Mesodermal cell (in vitro differentiated cells): ENCODE results near the gene FHOD3.
"Not testable (repeated sequence)": the region's sequence is repeated elsewhere in the genome, so short reads cannot be mapped to it uniquely, and the experiment has no call there.

Experiments used
- H3K27ac ChIP-seq: 2 replicates; pipeline ENCODE4 v1.7.0; 2013; ENCODE audit warnings: mild to moderate bottlenecking, low read depth, low read length, moderate library complexity; ENCODE audit not compliant: severe bottlenecking
- H3K36me3 ChIP-seq: 2 replicates; pipeline ENCODE4 v1.7.1; 2013; ENCODE audit warnings: mild to moderate bottlenecking, low read length, moderate library complexity; ENCODE audit not compliant: control insufficient read depth, insufficient read depth
- H3K4me1 ChIP-seq: one replicate; pipeline ENCODE4 v1.7.1; 2013; ENCODE audit warnings: mild to moderate bottlenecking, low read length; ENCODE audit not compliant: insufficient read depth, control insufficient read depth, poor library complexity, severe bottlenecking
- H3K4me3 ChIP-seq: 2 replicates; pipeline ENCODE4 v1.7.0; 2013; ENCODE audit warnings: low read length, control low read depth, mild to moderate bottlenecking; ENCODE audit not compliant: insufficient read depth, poor library complexity, severe bottlenecking; ENCODE audit errors: extremely low read depth
- H3K9me3 ChIP-seq: 2 replicates; pipeline ENCODE4 v1.7.1; 2013; ENCODE audit warnings: mild to moderate bottlenecking, low read length, moderate library complexity; ENCODE audit not compliant: control insufficient read depth
- WGBS, 2 experiments: methylation state at CpG; one replicate each; pipeline ENCODE4 v1.1.5; 2013; ENCODE audit warnings: missing lambda C conversion rate in 2 of 2; ENCODE audit not compliant: insufficient coverage in 2 of 2; 5-methylcytosine and 5-hydroxymethylcytosine counted together

The FHOD3 gene

DNA sequence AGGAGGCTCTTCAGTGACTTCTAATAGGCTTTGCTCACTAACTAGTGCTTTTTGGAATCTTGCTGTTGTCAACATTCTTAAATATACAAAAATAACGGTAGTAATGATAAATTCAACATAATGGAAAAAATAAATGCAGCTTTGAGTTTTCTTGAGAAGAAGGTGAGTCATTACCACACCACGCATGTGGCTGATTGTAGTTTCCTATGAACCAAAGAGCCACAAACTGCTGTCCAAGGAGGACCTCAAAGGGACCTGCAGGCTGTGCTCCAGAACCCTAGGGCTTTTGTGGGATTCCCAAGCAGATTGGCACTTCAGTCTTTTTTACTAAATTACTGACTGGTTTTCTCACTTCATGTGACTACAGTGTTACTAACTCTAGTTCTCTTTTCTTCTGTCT is 464.6 kb downstream of the FHOD3 start:
- no peak overlapping the region for H3K4me3 ChIP-seq
- 100% methylated on average over 1 of the region's 2 CpGs for WGBS, 2 experiments
- no peak overlapping the region for H3K27ac ChIP-seq
- H3K36me3 ChIP-seq = no peaks in the 10 kb centered on the region
- no peaks in the 10 kb centered on the region for H3K9me3 ChIP-seq
- H3K4me1 ChIP-seq = no peaks in the 10 kb centered on the region

DNA sequence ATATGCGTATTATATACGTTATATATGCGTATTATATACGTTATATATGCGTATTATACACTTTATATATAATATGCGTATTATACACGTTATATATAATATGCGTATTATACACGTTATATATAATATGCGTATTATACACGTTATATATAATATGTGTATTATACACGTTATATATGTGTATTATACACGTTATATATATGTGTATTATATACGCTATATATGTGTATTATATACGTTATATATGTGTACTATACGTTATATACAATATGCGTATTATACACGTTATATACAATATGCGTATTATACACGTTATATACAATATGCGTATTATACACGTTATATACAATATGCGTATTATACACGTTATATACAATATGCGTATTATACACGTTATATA is 465.5 kb downstream of the FHOD3 start:
- not testable (repeated sequence) for H3K9me3 ChIP-seq, H3K36me3 ChIP-seq, H3K4me3 ChIP-seq, H3K27ac ChIP-seq, H3K4me1 ChIP-seq
- no CpG with 5 or more reads among the region's 26 CpGs for WGBS, 2 experiments

DNA sequence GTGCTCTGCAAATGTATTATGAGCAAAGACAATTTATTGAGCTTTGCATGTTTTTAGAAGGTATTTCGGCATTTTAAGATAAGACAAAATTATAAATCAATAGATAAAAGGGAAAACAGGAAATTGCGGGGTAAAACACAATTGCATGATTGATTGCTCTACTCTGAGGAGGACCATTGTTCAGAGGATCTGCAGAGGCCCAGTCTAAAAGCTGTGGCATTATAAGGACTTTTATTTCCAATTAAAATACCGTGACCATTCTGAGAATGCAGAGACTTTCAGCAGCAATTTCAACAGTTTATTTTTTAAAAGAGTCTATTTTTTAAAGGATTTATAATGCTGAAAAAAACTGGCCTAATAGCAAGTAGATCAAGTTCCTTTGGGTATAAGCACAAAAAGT is 469.3 kb downstream of the FHOD3 start:
- Histone ChIP-seq H3K4me1 (no peaks in the 10 kb centered on the region), H3K36me3 (no peaks in the 10 kb centered on the region), H3K4me3 (no peak overlapping the region), H3K27ac (no peak overlapping the region), H3K9me3 (no peaks in the 10 kb centered on the region)
- 100% methylated on average over 1 of the region's 3 CpGs; no CpG with 5 or more reads in 1 of the 2 experiments for WGBS, 2 experiments

DNA sequence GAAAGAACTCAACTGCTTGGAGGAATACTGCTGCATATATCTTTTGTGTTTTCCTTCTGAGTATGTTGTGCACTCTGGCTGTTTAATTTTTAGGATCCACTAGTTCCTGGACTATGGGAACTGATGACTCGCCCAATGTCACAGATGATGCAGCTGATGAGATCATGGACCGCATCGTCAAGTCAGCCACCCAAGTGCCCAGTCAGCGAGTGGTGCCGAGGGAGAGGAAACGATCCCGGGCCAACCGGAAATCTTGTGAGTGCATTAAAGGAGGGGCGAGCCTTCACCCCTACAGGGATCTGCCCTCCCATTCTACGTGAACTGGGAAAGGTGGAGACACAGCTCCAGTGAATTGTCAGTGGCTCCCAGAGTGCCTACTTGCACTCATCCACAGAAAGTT is 471.7 kb downstream of the FHOD3 start:
- H3K36me3 ChIP-seq = no peaks in the 10 kb centered on the region
- 93 to 96% methylated on average over 5 to 10 of the region's 10 CpGs for WGBS, 2 experiments
- peaks cover under 1% of the 10 kb centered on the region for H3K4me1 ChIP-seq
- H3K4me3 ChIP-seq = no peak overlapping the region
- H3K9me3 ChIP-seq = no peaks in the 10 kb centered on the region
- no peak overlapping the region for H3K27ac ChIP-seq

DNA sequence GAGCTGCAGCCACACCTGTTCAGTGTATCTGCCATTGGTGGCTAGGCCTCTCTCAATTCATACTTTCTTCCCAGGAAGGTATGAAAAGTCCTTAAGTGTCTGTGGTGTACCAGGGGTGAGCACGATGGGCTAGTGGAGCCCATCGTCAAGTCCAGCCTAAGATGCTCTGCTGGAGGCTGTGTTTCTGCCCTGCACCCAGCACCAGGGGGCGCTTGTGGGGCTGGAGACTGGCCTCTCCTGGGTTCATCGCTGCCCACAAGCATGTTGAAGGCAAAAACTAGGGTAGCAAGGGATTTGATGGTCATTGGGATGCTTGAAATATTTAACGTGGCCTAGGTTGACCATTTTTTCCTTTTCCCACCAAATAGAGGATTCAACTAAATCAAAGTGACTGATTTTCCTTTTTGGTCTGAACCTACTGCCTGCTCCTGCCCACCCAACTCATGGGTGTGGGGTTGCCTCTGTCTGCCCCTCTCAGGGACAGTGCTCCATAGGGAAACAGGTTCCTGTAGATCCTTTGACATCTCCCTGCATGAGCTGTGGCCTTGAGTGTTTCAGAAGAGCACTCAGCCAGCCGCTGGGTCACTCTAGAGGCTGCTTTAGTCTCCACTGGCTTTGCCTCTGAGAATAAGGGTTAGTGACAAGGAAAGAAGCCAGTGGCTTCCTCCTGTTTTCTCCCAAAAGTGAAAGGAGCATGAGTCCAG is 472.2 kb downstream of the FHOD3 start:
- WGBS, 2 experiments = 75 to 85% methylated on average over 4 of the region's 6 CpGs
- Histone ChIP-seq H3K27ac (no peak overlapping the region), H3K9me3 (no peaks in the 10 kb centered on the region), H3K36me3 (no peaks in the 10 kb centered on the region), H3K4me3 (no peak overlapping the region), H3K4me1 (peaks cover 2% of the 10 kb centered on the region)

DNA sequence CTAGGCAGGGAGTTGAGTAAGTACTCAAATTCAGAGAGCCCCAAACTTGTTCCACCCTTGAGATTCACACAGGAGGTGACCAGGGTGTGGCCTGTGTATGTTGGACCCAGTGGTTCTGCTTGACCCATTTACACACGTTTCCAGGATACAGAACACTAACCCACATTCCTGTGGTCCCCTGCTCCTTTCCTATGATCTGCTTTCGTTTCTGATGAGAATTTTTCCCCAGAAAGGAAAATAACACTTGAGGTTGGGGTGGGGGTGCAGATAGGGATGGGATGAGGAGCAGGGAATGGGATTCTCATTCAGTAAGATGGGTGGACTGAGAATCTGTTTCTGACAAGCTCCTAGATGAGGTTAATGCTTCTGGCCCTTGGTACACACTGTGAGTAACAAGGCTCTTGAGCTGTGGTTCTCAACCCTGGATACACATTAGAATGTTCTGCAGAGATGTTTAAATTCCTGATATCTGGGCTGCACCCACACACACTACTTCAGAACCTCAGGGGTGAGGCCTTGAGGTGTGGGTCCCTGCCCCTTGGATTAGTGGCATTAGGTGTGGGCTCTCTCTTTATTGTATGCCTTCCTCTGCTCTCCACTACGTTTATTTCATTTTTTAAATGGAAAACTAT is 472.9 kb downstream of the FHOD3 start:
- Histone ChIP-seq H3K9me3 (no peaks in the 10 kb centered on the region), H3K4me1 (peaks cover 2% of the 10 kb centered on the region), H3K27ac (no peak overlapping the region), H3K36me3 (no peaks in the 10 kb centered on the region), H3K4me3 (no peak overlapping the region)
- WGBS, 2 experiments = 80% methylated on average over 1 of the region's 3 CpGs; no CpG with 5 or more reads in 1 of the 2 experiments

DNA sequence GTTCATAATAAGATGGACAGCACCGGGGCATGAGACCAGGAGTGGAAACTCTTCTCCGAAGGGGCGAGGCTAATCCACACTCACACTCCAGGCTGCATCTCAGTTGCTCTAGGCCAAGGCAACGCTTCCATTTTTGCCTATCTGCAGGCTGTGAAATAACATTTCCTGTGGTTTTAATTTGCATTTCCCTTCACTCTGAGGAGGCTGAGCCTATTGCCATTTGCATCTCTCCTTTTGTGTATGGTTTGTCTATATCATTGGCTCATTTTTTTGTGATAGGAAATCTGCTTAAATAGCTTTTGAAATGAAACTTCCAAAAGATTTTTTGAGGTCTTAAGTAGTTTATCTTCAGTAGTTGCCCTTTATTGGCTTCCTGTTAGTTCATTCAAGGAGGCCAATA is 473.7 kb downstream of the FHOD3 start:
- Histone ChIP-seq H3K9me3 (no peaks in the 10 kb centered on the region), H3K4me1 (peaks cover 2% of the 10 kb centered on the region), H3K27ac (no peak overlapping the region), H3K36me3 (no peaks in the 10 kb centered on the region), H3K4me3 (no peak overlapping the region)
- WGBS, 2 experiments = 85 to 92% methylated on average over 4 of the region's 4 CpGs

DNA sequence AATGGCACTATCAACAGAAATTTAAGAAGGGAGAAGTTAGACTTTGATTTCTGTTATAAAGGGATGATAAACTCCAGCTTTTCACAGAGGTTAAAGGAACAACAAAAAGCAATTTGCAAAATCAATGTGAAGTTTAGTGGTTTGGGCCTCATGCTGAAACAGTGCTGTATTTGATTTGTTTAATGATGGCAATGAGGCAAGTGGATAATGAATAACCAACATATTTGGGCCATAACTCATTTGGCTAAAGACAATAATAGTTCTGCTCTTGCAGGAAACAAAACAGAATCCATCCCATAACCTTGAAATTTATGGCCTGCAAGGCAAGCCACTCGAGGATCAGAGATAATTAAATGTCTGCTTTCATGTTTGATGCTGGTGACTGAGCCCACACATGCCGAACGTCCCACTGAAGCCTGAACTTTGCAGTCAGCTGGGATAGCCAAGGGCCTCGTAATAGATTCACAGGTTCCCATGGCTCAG is 474.8 kb downstream of the FHOD3 start:
- Histone ChIP-seq H3K4me3 (no peak overlapping the region), H3K27ac (no peak overlapping the region), H3K4me1 (peaks cover 2% of the 10 kb centered on the region), H3K9me3 (no peaks in the 10 kb centered on the region), H3K36me3 (no peaks in the 10 kb centered on the region)
- WGBS, 2 experiments = 92 to 100% methylated on average over 1 to 3 of the region's 4 CpGs

DNA sequence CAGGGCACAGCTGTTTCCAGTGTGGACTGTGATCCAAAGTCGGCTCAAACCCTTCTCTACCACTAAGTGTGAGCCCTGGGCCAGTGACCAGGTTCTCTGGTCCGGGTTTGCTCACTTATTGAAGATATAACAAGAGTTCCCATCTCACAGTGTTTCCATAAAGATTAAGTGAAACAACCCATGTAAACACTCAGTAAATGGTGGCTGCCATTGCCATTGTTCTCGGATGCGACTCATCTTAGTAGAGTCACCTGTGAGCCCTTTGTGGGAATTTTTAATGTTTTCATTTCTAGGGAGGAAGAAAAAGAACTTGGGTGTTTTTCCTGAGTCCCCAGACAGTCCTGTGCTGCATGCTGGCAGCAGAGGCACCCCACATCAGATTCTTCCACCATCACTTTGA is 477.9 kb downstream of the FHOD3 start:
- H3K4me3 ChIP-seq = no peak overlapping the region
- peaks cover 2% of the 10 kb centered on the region for H3K4me1 ChIP-seq
- no peaks in the 10 kb centered on the region for H3K9me3 ChIP-seq
- no peak overlapping the region for H3K27ac ChIP-seq
- WGBS, 2 experiments = 100% methylated on average over 2 to 4 of the region's 4 CpGs
- no peaks in the 10 kb centered on the region for H3K36me3 ChIP-seq

DNA sequence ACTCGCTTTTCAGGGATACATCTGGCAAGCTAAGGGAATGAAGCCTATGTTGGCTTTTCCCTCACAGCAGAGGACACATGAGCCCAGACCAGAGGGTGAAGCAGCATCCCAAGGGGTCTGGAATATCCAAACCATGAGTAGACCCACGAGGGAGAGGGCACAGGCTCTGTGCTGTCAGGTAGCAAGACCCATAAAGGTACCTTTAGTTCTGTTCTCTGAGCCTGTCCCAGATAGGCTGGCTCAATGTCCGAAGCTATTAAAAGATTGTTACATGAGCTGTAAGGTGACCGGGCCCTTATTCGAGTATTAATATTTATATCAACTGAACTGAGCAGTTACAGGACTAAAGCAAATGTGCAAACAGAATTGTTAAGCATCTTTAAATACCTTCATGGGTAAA is 479.1 kb downstream of the FHOD3 start:
- no peaks in the 10 kb centered on the region for H3K36me3 ChIP-seq
- no peak overlapping the region for H3K4me3 ChIP-seq
- H3K4me1 ChIP-seq = peaks cover 2% of the 10 kb centered on the region
- 81 to 96% methylated on average over 2 to 4 of the region's 5 CpGs for WGBS, 2 experiments
- no peak overlapping the region for H3K27ac ChIP-seq
- no peaks in the 10 kb centered on the region for H3K9me3 ChIP-seq

DNA sequence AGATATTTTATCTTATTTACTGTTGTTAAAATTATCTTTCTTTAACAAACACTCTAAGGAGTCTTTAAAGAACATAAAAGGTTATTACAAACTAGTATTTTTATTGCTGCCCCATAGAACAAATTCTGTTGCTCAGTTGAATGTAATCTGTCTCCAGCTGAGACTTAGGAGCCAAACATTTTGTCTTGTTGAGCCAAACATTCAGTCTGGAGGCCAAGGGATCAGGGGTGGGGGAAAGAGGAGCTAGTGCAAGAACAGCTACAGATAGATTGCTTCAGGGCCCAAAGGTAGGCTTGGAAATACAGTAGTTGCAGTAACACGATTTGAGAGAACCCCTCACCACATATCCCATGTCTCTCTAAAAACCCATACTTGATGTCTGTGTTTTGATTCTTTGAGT is 480.1 kb downstream of the FHOD3 start:
- no CpG with 5 or more reads among the region's 1 CpG for WGBS, 2 experiments
- no peaks in the 10 kb centered on the region for H3K36me3 ChIP-seq
- no peak overlapping the region for H3K27ac ChIP-seq
- H3K9me3 ChIP-seq = no peaks in the 10 kb centered on the region
- H3K4me3 ChIP-seq = no peak overlapping the region
- H3K4me1 ChIP-seq = peaks cover 2% of the 10 kb centered on the region
